Panc1 (cell line): ENCODE results near the gene ZNF232. TPM values are rescaled to one million over a fixed set of nuclear protein-coding genes. Genes with fewer than 3 reads are reported as not detected.
"Not testable (repeated sequence)": the region's sequence is repeated elsewhere in the genome, so short reads cannot be mapped to it uniquely, and the experiment has no call there.

Source experiments
- ATAC-seq: fragments of 200-7000 bp; cut with Tn5 transposase; 2 replicates; pipeline ENCODE4 v1.9.1; 2020; ENCODE audit warnings: mild to moderate bottlenecking, moderate library complexity
- BruUV-seq: library from RNA; stranded (reverse); fragments of 400-500 nt; replicated peaks from 2 replicates; lab custom pipeline; 2021; lab: Mats Ljungman, UMichigan
- CTCF ChIA-PET: fragments of 300-600 bp; sonication (Branson Sonifier 250); formaldehyde crosslinking; loops from one replicate; lab custom pipeline; 2022; ENCODE audit warnings: antibody characterized with exemption; lab: Charles Lee
- POLR2A ChIA-PET: fragments of 300-600 bp; sonication (Branson Sonifier 250); formaldehyde crosslinking; loops from one replicate; lab custom pipeline; 2022; ENCODE audit warnings: antibody characterized with exemption; lab: Charles Lee
- DNase-seq: peaks from one replicate; pipeline ENCODE4 v3.0.0-alpha.2; 2010; ENCODE audit warnings: low read depth, low spot score
- H3K27ac ChIP-seq: 2 replicates; pipeline ENCODE4 v1.5.1; 2011; ENCODE audit warnings: mild to moderate bottlenecking, low read length, inconsistent platforms
- H3K27me3 ChIP-seq: fragments of 200-500 bp; sonication (Bioruptor generic); 2 replicates; pipeline ENCODE4 v1.6.0; 2014; ENCODE audit warnings: low read length, inconsistent platforms; ENCODE audit not compliant: control insufficient read depth, insufficient read depth
- H3K36me3 ChIP-seq: fragments of 200-500 bp; sonication (Bioruptor generic); 2 replicates; pipeline ENCODE4 v1.5.1; 2014; ENCODE audit warnings: inconsistent platforms, mild to moderate bottlenecking, low read length, moderate library complexity; ENCODE audit not compliant: control insufficient read depth, insufficient read depth
- H3K4me1 ChIP-seq: 2 replicates; pipeline ENCODE4 v1.5.1; 2011; ENCODE audit warnings: inconsistent platforms, mild to moderate bottlenecking, low read length, moderate library complexity; ENCODE audit not compliant: control insufficient read depth, insufficient read depth
- H3K4me3 ChIP-seq, 2 experiments: 2 replicates each; pipeline ENCODE4 v1.5.1; 2011 to 2012; ENCODE audit warnings: low read depth in 2 of 2, low read length in 2 of 2, mild to moderate bottlenecking in 2 of 2, inconsistent platforms in 1 of 2, moderate library complexity in 1 of 2
- H3K9me3 ChIP-seq: fragments of 200-500 bp; sonication (Bioruptor generic); 2 replicates; pipeline ENCODE4 v1.5.1; 2014; ENCODE audit warnings: low read depth, mild to moderate bottlenecking, inconsistent platforms, low read length, moderate library complexity; ENCODE audit not compliant: control insufficient read depth, insufficient read depth
- CTCF ChIP-seq: fragments of 450-650 bp; IDR thresholded peaks from 2 replicates; pipeline ENCODE4 v1.5.1; 2017; ENCODE audit warnings: mild to moderate bottlenecking
- POLR2AphosphoS5 ChIP-seq: IDR thresholded peaks from 2 replicates; pipeline ENCODE4 v1.6.1; 2012; ENCODE audit warnings: mild to moderate bottlenecking, low read depth, low read length, moderate library complexity
- REST ChIP-seq, 2 experiments: IDR thresholded peaks; 2 replicates each; pipeline ENCODE4 v1.6.1; 2011 to 2012; ENCODE audit warnings: low read depth in 2 of 2, control low read depth in 1 of 2, low read length in 1 of 2, mild to moderate bottlenecking in 1 of 2, moderate library complexity in 1 of 2; ENCODE audit not compliant: insufficient read depth in 1 of 2
- SIN3A ChIP-seq: IDR thresholded peaks from 2 replicates; pipeline ENCODE4 v1.6.1; 2012; ENCODE audit warnings: low read depth, mild to moderate bottlenecking, low read length, moderate library complexity, borderline replicate concordance; ENCODE audit not compliant: insufficient read depth
- TCF7L2 ChIP-seq: IDR thresholded peaks from 2 replicates; pipeline ENCODE4 v1.6.1; 2011; ENCODE audit warnings: mild to moderate bottlenecking, low read depth, low read length, inconsistent platforms
- in situ Hi-C: cut with HindIII; loops from 2 replicates; pipeline ENCODE4 v1.10.0; 2016; ENCODE audit warnings: low sequenced_read_pairs, low pct_unique_long_range_greater_than_20kb
- intact Hi-C: fragments of 100-400 bp; cut with micrococcal nuclease; formaldehyde crosslinking; loops from one replicate; pipeline ENCODE4 v1.10.0; 2022; ENCODE audit not compliant: unreplicated experiment
- total RNA-seq: library from RNA; stranded (reverse); gene quantifications from one replicate; pipeline ENCODE4 v1.2.1, GENCODE V29; 2021; ENCODE audit not compliant: unreplicated experiment

Gene ZNF232
- total RNA-seq, 1 experiment from 2014 or later, result 8.7 TPM

- CTCF ChIA-PET, result interaction anchor here (0.6 kb wide), 1 partner anchor 38 kb away, joined by 3 read pairs; no protein-coding TSS in a partner anchor
- in situ Hi-C loops, result no loop called here
- ATAC-seq (no peak), DNase-seq (no peak)
- H3K27me3 ChIP-seq, result no peaks in the 10 kb centered on the region
- H3K27ac ChIP-seq, result no peak overlapping the region
- H3K4me3 ChIP-seq, result no peak overlapping the region
- no TSS peak for BruUV-seq
- no peaks in the 10 kb centered on the region for H3K4me1 ChIP-seq
- intact Hi-C loops, result no loop called here
- no peaks in the 10 kb centered on the region for H3K36me3 ChIP-seq
- no peaks in the 10 kb centered on the region for H3K9me3 ChIP-seq
- TF ChIP-seq REST (IDR thresholded peaks at IDR 0.05; ENCODE audit: insufficient read depth in 1 of 2, low read depth in 2 of 2, low read length in 1 of 2) (no peak), SIN3A (no peak), TCF7L2 (no peak), CTCF (no peak), POLR2AphosphoS5 (no peak)
- POLR2A ChIA-PET, result no interaction called here
These were observed 17.3 kb upstream of the ZNF232 start for GRCh38 chr17:5128905-5129535.

GRCh38 chr17:5128387-5128786 lies 16.7 kb upstream of the ZNF232 start:
- intact Hi-C loops, H3K4me1 ChIP-seq, BruUV-seq, POLR2A ChIA-PET, H3K4me3 ChIP-seq, H3K27ac ChIP-seq, in situ Hi-C loops, DNase-seq, H3K27me3 ChIP-seq, ATAC-seq, H3K36me3 ChIP-seq, H3K9me3 ChIP-seq: not testable (repeated sequence)
- CTCF ChIA-PET, result interaction anchor here (0.6 kb wide), 1 partner anchor 38 kb away, joined by 3 read pairs; no protein-coding TSS in a partner anchor

- ChIA-PET CTCF (no interaction called here), POLR2A (no interaction called here)
- Histone ChIP-seq H3K27me3 (no peaks in the 10 kb centered on the region), H3K27ac (no peak overlapping the region), H3K9me3 (no peaks in the 10 kb centered on the region), H3K36me3 (no peaks in the 10 kb centered on the region), H3K4me3 (no peak overlapping the region), H3K4me1 (no peaks in the 10 kb centered on the region)
- in situ Hi-C loops, result no loop called here
- no TSS peak for BruUV-seq
- ATAC-seq (no peak), DNase-seq (no peak)
- TF ChIP-seq CTCF (no peak), REST (IDR thresholded peaks at IDR 0.05; ENCODE audit: insufficient read depth in 1 of 2, low read depth in 2 of 2, low read length in 1 of 2) (no peak), TCF7L2 (no peak), POLR2AphosphoS5 (no peak), SIN3A (no peak)
- intact Hi-C loops, result no loop called here
These were observed 16.2 kb upstream of the ZNF232 start for GRCh38 chr17:5127910-5128309.
